Natural killer cell (primary cell): ENCODE data around the gene MAPKAP1. TPM values are rescaled to one million over a fixed set of nuclear protein-coding genes. Genes with fewer than 3 reads are reported as not detected.

Source experiments
- ATAC-seq, 3 donors: fragments of 150-1000 bp in 2 of 3; fragments of 200-7000 bp in 1 of 3; cut with Tn5 transposase; 1 replicate in 1 of 3; 2 replicates in 2 of 3; pipeline ENCODE4 v1.10.0; 2021; ENCODE audit warnings: mild to moderate bottlenecking in 2 of 3, moderate library complexity in 2 of 3
- DNase-seq, 2 donors: peaks; one replicate each; pipeline versions ENCODE4 v3.0.0 to v3.0.0-alpha.2; 2013 to 2021; ENCODE audit warnings: mixed read lengths in 1 of 2
- H3K27ac ChIP-seq: one replicate; pipeline ENCODE4 v1.5.1; 2013; ENCODE audit warnings: mild to moderate bottlenecking, low read length
- H3K27me3 ChIP-seq: one replicate; pipeline ENCODE4 v1.6.1; 2013; ENCODE audit warnings: low read length; ENCODE audit not compliant: control insufficient read depth, insufficient read depth
- H3K36me3 ChIP-seq: one replicate; pipeline ENCODE4 v1.6.1; 2013; ENCODE audit warnings: low read length; ENCODE audit not compliant: control insufficient read depth, insufficient read depth
- H3K4me1 ChIP-seq: one replicate; pipeline ENCODE4 v1.6.1; 2013; ENCODE audit warnings: low read length; ENCODE audit not compliant: control insufficient read depth, insufficient read depth
- H3K4me3 ChIP-seq: one replicate; pipeline ENCODE4 v1.5.1; 2013; ENCODE audit warnings: low read length
- H3K9me3 ChIP-seq: one replicate; pipeline ENCODE4 v1.6.1; 2013; ENCODE audit warnings: low read length; ENCODE audit not compliant: control insufficient read depth, insufficient read depth
- H3K27ac Mint-ChIP-seq, 2 donors: one replicate each; pipeline ENCODE4 v1.8.0; 2022; ENCODE audit warnings: mild to moderate bottlenecking in 2 of 2, mixed read lengths in 2 of 2, moderate library complexity in 1 of 2
- H3K27me3 Mint-ChIP-seq, 2 donors: one replicate each; pipeline ENCODE4 v1.8.0; 2022; ENCODE audit warnings: low read depth in 2 of 2, mixed read lengths in 2 of 2
- H3K36me3 Mint-ChIP-seq: one replicate; pipeline ENCODE4 v1.8.0; 2022; ENCODE audit warnings: mixed read lengths
- H3K4me1 Mint-ChIP-seq, 2 donors: one replicate each; pipeline ENCODE4 v1.8.0; 2022; ENCODE audit warnings: mixed read lengths in 2 of 2
- H3K4me3 Mint-ChIP-seq: one replicate; pipeline ENCODE4 v1.8.0; 2022; ENCODE audit warnings: mild to moderate bottlenecking, moderate library complexity, mixed read lengths
- H3K9me3 Mint-ChIP-seq, 2 donors: one replicate each; pipeline ENCODE4 v1.8.0; 2022; ENCODE audit warnings: mixed read lengths in 2 of 2
- WGBS: methylation state at CpG from one replicate; pipeline ENCODE4 v1.1.7; 2013; ENCODE audit warnings: missing lambda C conversion rate; ENCODE audit not compliant: insufficient coverage; 5-methylcytosine and 5-hydroxymethylcytosine counted together
- intact Hi-C: fragments of 100-400 bp; cut with micrococcal nuclease; formaldehyde crosslinking; loops from one replicate; pipeline ENCODE4 v1.14.2; 2022
- total RNA-seq, 4 donors: library from RNA; stranded (reverse); fragments of 120-200 nt in 1 of 4; gene quantifications; one replicate each; pipeline versions ENCODE4 v1.2.3 to v1.2.4, GENCODE V29; 2013 to 2022
- TF ChIP-seq, protein P1 (sequence below): fragments of 200-600 bp; IDR thresholded peaks from one replicate; pipeline ENCODE4 v1.8.0; 2022; ENCODE audit warnings: antibody characterized with exemption

The MAPKAP1 gene
- total RNA-seq, 3 donors from 2014 or later (not counting 1 experiment from before 2014, with no cell fraction given) = 51.1 to 73.0 (median 58.8) TPM

DNA sequence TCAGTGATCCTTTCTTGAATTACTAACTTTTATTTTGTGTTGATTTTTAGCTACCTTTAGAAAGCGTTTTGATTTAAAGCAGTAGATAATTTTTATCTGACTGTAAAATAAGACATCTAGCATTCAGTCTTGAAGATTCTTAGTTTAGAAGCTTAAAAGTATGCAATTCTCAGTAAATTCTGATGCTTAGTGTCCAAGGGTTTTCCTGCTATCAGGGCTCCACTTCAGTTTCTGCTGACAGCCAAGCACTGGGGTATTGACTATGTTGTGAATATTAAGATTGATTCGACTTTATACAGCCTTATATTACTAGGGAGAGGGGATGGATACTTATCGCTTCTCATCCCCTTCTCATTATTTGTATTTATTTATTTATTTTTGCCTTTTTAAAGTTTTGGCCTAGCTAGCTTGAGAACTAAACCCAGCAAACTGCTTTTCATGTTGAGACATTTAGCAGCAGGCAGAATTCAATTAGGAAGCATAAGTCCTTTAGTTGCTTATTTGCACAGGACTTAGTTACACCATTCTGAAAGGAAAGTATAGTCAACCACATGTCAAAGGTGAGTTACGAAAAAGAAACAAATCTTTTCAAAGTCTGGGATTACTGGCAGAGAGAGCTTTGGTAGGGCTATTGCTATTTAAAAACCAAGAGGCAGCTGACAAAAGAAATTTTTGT is 43.1 kb upstream of the MAPKAP1 start:
- H3K27ac ChIP-seq = no peak overlapping the region
- no peaks in the 10 kb centered on the region for H3K27me3 Mint-ChIP-seq
- H3K27ac Mint-ChIP-seq = peak overlapping the region in 1 of 2 donors; percentile 12

DNA sequence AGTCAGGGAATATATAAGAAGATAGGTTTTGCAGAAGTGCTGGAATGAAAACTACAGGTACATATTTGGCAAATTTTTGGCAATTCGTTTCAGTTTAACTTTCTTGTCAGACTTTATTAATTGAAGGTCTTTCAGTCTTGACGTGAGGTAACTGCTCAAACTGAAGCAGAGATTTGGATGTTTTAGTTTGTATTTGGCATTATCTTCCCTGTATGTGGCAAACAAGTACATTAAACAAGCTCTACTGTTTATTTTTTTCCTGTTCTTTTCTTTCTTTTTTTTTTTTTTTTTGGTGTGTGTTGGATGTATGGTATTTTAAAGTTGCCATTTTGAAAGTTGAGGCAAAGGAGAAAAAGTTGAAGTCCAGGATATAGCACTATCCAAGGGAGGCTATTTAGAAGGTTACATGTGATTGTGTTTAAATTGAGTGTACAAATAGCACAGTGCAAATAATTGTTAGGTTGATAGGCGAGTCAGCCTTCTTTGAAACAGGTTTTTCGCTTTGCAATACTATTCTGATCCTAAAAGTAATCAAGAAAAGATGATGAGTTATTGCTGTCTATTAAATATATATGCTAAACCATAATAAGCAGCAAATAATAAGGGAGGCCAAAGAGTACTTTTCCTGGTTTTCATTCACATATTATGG is 42.4 kb upstream of the MAPKAP1 start:
- H3K9me3 ChIP-seq = no peaks in the 10 kb centered on the region
- no peaks in the 10 kb centered on the region for H3K9me3 Mint-ChIP-seq
- H3K36me3 Mint-ChIP-seq = no peaks in the 10 kb centered on the region
- no peaks in the 10 kb centered on the region for H3K27me3 ChIP-seq
- peak overlapping the region; percentile 92 for H3K4me3 Mint-ChIP-seq
- ATAC-seq (no peak), DNase-seq (no peak)
- intact Hi-C loops = loop anchor here (5.0 kb wide), 1 partner anchor 42 kb away; the partner anchor contains the start of gene MAPKAP1
- 61% methylated on average over 2 of the region's 4 CpGs for WGBS
- no peak overlapping the region for H3K27ac ChIP-seq
- H3K36me3 ChIP-seq = peaks cover 7% of the 10 kb centered on the region
- TF ChIP-seq, protein P1, sequence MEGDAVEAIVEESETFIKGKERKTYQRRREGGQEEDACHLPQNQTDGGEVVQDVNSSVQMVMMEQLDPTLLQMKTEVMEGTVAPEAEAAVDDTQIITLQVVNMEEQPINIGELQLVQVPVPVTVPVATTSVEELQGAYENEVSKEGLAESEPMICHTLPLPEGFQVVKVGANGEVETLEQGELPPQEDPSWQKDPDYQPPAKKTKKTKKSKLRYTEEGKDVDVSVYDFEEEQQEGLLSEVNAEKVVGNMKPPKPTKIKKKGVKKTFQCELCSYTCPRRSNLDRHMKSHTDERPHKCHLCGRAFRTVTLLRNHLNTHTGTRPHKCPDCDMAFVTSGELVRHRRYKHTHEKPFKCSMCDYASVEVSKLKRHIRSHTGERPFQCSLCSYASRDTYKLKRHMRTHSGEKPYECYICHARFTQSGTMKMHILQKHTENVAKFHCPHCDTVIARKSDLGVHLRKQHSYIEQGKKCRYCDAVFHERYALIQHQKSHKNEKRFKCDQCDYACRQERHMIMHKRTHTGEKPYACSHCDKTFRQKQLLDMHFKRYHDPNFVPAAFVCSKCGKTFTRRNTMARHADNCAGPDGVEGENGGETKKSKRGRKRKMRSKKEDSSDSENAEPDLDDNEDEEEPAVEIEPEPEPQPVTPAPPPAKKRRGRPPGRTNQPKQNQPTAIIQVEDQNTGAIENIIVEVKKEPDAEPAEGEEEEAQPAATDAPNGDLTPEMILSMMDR = no peak
- H3K27me3 Mint-ChIP-seq = no peaks in the 10 kb centered on the region
- H3K4me1 Mint-ChIP-seq = peaks cover 32 to 41% of the 10 kb centered on the region in 2 donors
- no peak overlapping the region for H3K4me3 ChIP-seq
- peaks cover 13% of the 10 kb centered on the region for H3K4me1 ChIP-seq
- peak overlapping the region; percentile 79 to 85 for H3K27ac Mint-ChIP-seq

More for the DNA sequence above, 43.1 kb upstream of the MAPKAP1 start:
- TF ChIP-seq, protein P1 = no peak
- ATAC-seq (no peak), DNase-seq (no peak)
- H3K27me3 ChIP-seq = no peaks in the 10 kb centered on the region
- H3K4me1 ChIP-seq = peaks cover 13% of the 10 kb centered on the region
- Mint-ChIP-seq H3K36me3 (no peaks in the 10 kb centered on the region), H3K4me3 (peak overlapping the region; percentile 92), H3K9me3 (no peaks in the 10 kb centered on the region), H3K4me1 (peaks cover 32 to 41% of the 10 kb centered on the region in 2 donors)
- intact Hi-C loops = loop anchor here (5.0 kb wide), 1 partner anchor 43 kb away; the partner anchor contains the start of gene MAPKAP1
- whole genome bisulfite sequencing = 95% methylated on average over 1 of the region's 4 CpGs
- H3K9me3 ChIP-seq = no peaks in the 10 kb centered on the region
- no peak overlapping the region for H3K4me3 ChIP-seq
- H3K36me3 ChIP-seq = peaks cover 7% of the 10 kb centered on the region

DNA sequence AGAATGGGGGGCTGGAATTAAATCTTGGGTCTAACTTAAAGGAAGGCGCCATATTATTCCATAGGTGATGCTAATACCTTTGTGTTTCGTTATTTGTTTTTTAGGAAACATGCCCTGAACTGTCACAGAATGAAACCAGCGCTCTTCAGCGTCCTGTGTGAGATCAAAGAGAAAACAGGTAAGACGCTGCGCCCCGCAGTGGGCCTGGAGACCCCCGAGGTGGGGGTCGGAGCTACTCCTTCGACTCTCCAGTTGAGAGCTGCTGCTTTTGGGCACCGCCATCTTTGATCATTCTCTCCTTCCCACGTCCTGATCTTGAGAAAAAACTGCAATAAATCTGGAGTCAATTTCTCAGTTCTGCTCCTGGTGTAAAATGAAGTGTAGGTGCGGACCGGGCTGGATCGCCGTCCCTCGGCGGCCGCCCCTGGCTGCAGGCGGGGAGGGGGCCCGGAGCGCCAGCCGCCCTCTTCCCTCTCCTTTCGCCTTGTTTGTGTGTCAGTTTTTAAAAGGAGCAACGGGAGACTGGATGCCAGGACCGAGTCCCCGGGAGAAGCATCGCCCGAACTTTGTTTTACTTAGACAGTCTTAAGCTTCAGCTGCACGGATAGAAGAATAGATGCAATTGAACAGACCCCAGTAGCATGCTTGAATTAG is 41.6 kb upstream of the MAPKAP1 start:
- Mint-ChIP-seq H3K27ac (peak overlapping the region; percentile 79 to 85), H3K4me1 (peaks cover 32 to 41% of the 10 kb centered on the region in 2 donors), H3K27me3 (no peaks in the 10 kb centered on the region), H3K4me3 (peak overlapping the region; percentile 92), H3K36me3 (no peaks in the 10 kb centered on the region), H3K9me3 (no peaks in the 10 kb centered on the region)
- intact Hi-C loops = loop anchor here (5.0 kb wide), 1 partner anchor 41 kb away; the partner anchor contains the start of gene MAPKAP1
- Histone ChIP-seq H3K27ac (peak overlapping the region; percentile 7), H3K27me3 (no peaks in the 10 kb centered on the region), H3K9me3 (no peaks in the 10 kb centered on the region), H3K4me3 (peak overlapping the region; percentile 84), H3K4me1 (peaks cover 13% of the 10 kb centered on the region), H3K36me3 (peaks cover 4% of the 10 kb centered on the region)
- ATAC-seq = no peak
- 33% methylated on average over 30 of the region's 30 CpGs for WGBS
- peak in 1 of 2 donors; percentile 42 for DNase-seq
- TF ChIP-seq, protein P1 = no peak
